Measurements from ENCODE around the gene SULT1C4. TPM values are rescaled to one million over a fixed set of nuclear protein-coding genes. Genes with fewer than 3 reads are reported as not detected.

Gene SULT1C4
- total RNA-seq, 2 donors from 2014 or later, result 2.8 TPM; not detected in 1

DNA sequence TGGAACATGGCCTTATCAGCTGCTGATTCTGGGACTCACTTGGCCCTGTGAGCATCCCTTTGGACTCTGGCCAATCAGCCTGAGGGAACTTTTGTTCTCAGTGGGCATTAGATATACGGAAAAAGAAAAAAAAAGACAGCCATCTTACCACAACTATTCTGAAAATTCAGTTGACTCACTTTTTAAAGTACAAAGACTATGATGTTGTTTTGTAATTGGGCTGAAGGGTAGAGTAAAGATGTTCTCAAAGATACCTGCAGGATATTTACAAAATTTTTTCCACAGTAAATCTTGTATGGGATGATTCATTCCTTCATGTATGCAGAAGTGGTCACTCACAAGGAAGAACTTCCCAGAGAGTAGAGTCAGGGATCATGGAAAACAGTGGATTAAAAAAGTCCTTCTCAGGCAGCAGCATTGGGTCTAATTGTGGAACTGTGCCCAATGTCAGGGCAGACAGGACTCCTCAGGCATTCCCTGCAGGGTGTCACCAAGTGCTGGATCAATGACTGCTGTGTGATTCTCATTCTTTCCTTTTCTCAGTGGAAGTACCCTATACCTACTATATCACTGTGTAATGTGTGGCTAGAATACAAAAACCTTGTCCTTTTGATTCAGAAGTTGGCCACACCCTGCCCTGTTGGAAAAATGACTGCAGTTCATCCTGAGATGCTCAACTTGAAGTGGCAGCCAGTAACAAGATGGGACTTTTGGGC, 35.4 kb downstream of the SULT1C4 start:
- Histone ChIP-seq H3K27ac (no peak overlapping the region), H3K4me1 (ENCODE audit: control insufficient read depth in 1 of 2, low read depth in 2 of 2) (no peaks in the 10 kb centered on the region), H3K27me3 (replicated peaks; ENCODE audit: insufficient read depth) (no peaks in the 10 kb centered on the region), H3K36me3 (no peaks in the 10 kb centered on the region), H3K4me3 (no peak overlapping the region), H3K9me3 (no peaks in the 10 kb centered on the region)
- ATAC-seq (ENCODE audit: insufficient number of reproducible peaks, low FRiP score, low read depth) (no peak), DNase-seq (ENCODE audit: low spot score) (no peak)
- TF ChIP-seq, protein P1, sequence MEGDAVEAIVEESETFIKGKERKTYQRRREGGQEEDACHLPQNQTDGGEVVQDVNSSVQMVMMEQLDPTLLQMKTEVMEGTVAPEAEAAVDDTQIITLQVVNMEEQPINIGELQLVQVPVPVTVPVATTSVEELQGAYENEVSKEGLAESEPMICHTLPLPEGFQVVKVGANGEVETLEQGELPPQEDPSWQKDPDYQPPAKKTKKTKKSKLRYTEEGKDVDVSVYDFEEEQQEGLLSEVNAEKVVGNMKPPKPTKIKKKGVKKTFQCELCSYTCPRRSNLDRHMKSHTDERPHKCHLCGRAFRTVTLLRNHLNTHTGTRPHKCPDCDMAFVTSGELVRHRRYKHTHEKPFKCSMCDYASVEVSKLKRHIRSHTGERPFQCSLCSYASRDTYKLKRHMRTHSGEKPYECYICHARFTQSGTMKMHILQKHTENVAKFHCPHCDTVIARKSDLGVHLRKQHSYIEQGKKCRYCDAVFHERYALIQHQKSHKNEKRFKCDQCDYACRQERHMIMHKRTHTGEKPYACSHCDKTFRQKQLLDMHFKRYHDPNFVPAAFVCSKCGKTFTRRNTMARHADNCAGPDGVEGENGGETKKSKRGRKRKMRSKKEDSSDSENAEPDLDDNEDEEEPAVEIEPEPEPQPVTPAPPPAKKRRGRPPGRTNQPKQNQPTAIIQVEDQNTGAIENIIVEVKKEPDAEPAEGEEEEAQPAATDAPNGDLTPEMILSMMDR (IDR thresholded peaks at IDR 0.05), result no peak

DNA sequence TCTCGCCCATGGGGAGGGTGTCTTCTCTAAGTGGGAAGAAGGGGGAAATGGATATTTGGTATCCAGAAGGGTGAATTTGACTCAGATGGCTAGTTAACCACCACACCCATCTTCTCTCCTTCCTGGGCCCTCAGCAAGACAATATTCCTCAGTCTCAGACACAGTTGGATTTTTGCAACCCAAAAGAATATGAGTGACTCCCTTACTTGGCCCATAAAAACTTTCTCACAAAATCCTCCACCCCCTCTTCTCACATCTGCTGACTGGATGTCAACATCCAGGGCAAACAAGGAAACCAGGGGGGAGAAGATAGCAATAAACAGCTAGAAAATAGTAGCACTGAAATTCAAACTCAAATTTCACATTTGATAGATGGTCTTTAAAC, 35.9 kb downstream of the SULT1C4 start:
- H3K27me3 ChIP-seq (replicated peaks; ENCODE audit: insufficient read depth), result no peaks in the 10 kb centered on the region
- H3K36me3 ChIP-seq, result no peaks in the 10 kb centered on the region
- H3K27ac ChIP-seq, result no peak overlapping the region
- DNase-seq (ENCODE audit: low spot score) (no peak), ATAC-seq (ENCODE audit: insufficient number of reproducible peaks, low FRiP score, low read depth) (no peak)
- H3K9me3 ChIP-seq, result no peaks in the 10 kb centered on the region
- TF ChIP-seq, protein P1 (IDR thresholded peaks at IDR 0.05), result no peak
- no peak overlapping the region for H3K4me3 ChIP-seq
- no peaks in the 10 kb centered on the region for H3K4me1 ChIP-seq (ENCODE audit: control insufficient read depth in 1 of 2, low read depth in 2 of 2)

DNA sequence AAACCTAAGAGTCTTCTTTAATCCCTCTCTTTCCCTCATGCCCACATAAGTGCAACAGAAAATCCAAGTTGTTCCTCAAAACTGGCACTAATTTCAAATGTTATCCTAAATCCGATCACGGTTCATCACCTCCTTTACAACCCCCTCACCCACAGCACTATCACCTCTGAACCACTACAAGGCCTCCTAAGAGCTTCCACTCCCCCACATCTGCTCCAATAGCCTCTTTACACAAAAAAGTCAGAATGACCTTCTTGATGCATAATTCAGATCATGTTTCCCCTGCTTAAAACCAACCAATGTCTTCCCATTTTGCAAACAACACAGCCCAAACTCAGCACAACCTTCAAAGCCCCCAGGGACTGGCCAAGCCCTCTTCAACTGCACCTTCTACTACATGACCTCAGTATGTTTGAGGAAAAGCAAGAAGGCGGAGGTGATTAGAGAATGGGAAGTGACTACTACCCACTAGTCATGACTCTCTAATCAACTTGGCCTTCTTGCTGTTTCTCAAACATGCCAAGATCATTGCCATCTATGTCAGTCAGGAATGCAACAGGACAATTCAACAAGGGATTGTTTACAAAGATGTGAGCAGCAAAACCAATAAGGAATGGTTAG, 36.6 kb downstream of the SULT1C4 start:
- Histone ChIP-seq H3K36me3 (no peaks in the 10 kb centered on the region), H3K4me1 (ENCODE audit: control insufficient read depth in 1 of 2, low read depth in 2 of 2) (no peaks in the 10 kb centered on the region), H3K27ac (no peak overlapping the region), H3K9me3 (no peaks in the 10 kb centered on the region), H3K4me3 (no peak overlapping the region), H3K27me3 (replicated peaks; ENCODE audit: insufficient read depth) (no peaks in the 10 kb centered on the region)
- ATAC-seq (ENCODE audit: insufficient number of reproducible peaks, low FRiP score, low read depth) (no peak), DNase-seq (ENCODE audit: low spot score) (no peak)
- TF ChIP-seq, protein P1 (IDR thresholded peaks at IDR 0.05), result no peak

DNA sequence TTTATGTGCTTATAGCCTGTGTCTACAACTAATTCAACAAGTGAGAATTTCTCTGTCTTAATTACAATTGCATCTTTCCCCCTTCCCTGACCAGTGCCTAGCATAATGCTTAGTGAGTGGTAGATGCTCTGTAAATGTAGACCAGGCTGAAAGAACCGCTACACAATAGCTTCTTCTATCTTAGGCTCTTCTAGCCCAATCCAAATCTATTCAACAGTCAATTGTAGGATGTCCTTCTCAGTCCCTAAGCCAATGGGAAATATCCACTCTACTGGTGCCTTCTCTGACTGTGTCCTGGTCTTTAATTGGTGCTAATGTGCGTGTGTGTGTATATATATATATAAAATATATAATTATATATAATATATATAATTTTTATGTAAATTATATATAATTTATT, 37.2 kb downstream of the SULT1C4 start:
- no peak overlapping the region for H3K27ac ChIP-seq
- H3K27me3 ChIP-seq (replicated peaks; ENCODE audit: insufficient read depth), result no peaks in the 10 kb centered on the region
- H3K36me3 ChIP-seq, result no peaks in the 10 kb centered on the region
- TF ChIP-seq, protein P1 (IDR thresholded peaks at IDR 0.05), result no peak
- no peak for ATAC-seq (ENCODE audit: insufficient number of reproducible peaks, low FRiP score, low read depth)
- no peak for DNase-seq (ENCODE audit: low spot score)
- H3K4me1 ChIP-seq (ENCODE audit: control insufficient read depth in 1 of 2, low read depth in 2 of 2), result no peaks in the 10 kb centered on the region
- no peak overlapping the region for H3K4me3 ChIP-seq
- H3K9me3 ChIP-seq, result no peaks in the 10 kb centered on the region

DNA sequence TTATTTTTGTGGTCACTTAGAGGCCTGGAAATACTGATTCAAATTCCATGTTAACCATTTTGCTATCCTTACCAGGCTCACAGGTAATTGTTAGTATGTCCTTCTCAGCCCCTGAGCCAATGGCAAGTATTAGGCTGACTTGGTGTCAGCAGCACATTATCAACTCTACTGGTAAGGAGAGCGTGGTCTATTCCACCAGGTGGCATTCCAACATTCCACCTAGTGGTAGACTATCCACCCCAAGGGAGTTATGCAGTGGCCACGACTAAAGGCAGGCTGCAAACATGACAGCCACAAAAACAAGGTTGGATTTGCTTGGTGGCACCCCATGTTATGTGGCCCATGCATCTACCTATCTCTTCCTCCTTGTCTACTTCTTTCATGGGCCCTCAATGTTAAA, 39.5 kb downstream of the SULT1C4 start:
- Histone ChIP-seq H3K4me1 (ENCODE audit: control insufficient read depth in 1 of 2, low read depth in 2 of 2) (no peaks in the 10 kb centered on the region), H3K27ac (no peak overlapping the region), H3K4me3 (no peak overlapping the region), H3K36me3 (no peaks in the 10 kb centered on the region), H3K27me3 (replicated peaks; ENCODE audit: insufficient read depth) (no peaks in the 10 kb centered on the region), H3K9me3 (no peaks in the 10 kb centered on the region)
- TF ChIP-seq, protein P1 (IDR thresholded peaks at IDR 0.05), result no peak
- DNase-seq (ENCODE audit: low spot score) (no peak), ATAC-seq (ENCODE audit: insufficient number of reproducible peaks, low FRiP score, low read depth) (no peak)

Data from thoracic aorta (tissue), 2 donors.